GOT3 (cell line): ENCODE results near the gene MSH5.

ENCODE experiments used
- DNase-seq: peaks from one replicate; lab custom pipeline; 2025; ENCODE audit warnings: mixed read lengths; lab: John Stamatoyannopoulos, UW

Gene MSH5

DNA sequence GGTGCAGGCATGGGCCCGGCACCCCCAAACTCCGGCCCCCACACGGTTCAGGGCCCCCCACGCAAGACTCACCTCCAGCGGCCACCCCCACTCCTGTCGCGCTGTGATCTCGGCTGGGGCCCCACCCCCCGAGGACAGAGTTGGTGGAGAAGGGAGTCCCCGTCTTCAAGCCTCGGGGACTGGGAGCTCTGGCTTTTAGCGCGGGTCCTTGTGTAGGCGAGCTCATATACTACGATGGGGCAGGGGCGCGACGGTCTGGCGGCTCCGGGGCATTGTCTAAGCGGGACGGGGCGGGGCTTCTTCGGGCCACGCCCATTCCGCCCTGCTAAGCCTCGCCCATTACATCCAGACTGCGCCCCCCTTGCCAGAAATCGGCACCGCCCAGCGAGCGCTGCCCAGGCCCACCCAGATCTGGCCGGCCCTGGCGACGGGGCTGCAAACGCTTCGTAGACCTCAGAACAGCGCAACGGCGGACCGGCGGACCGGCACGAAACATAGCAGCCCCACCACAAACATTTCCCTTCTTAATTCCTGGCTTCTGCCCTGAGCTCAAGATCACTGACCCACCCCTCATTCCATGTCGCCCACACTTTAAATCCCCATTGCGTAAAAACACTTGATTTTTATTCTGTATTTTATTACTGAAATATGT is 9.7 kb upstream of the MSH5 start:
- DNase-seq, result peak; percentile 59

- DNase-seq, result no peak
Observed at GRCh38 chr6:31730631-31731086, 9.1 kb upstream of the MSH5 start.

GRCh38 chr6:31732029-31732428 is 7.8 kb upstream of the MSH5 start:
- no peak for DNase-seq

DNA sequence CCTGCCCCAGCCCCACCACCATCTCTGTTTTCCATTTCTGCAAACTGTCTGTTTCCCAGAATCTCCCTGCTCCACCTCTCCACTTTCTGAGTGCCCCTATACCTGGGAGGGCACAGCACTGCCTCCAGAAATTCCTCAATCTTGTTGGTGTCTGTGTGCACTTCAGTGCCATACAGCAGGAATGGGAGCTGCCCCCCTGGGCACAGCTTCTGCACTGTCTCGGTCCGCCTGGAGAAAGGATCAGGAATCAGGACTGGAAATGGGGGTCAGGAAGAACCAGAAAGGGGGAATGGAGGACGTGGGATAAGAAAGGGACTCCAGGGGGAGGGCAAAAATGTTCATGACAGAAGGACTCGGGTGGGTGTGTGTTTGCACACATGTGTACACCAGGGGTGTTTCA is 6.1 kb upstream of the MSH5 start:
- no peak for DNase-seq

DNA sequence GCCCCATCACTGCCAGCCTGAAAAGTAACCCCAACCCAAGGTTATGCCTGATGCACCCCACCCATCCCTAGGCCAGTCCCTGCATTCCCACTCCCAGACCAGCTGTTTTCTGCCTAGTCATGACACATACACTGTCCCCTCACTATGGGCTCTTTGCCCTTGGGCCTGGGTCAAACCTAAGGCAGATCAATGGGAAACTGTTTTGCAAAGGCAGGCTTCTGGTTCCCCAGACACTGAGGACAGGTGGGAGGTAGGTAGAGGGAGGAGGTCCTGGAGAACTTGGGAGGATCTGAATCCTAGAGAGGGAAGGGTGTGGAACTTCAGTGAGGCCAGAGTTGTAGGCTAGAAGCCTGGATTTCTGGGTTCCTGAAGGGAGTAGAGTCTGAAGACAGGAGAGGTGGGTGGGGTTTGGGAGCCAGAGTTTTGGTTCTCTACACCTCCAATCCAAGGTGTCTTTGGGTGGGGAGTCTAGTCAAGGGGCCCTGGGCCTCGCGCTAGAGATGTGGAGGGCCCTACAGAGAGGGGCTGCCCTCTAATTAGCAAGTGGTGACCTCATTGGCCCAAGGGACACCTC is 5.5 kb upstream of the MSH5 start:
- no peak for DNase-seq

GRCh38 chr6:31734821-31735406 is 4.9 kb upstream of the MSH5 start:
- no peak for DNase-seq

GRCh38 chr6:31736021-31736767 is 3.6 kb upstream of the MSH5 start, which contains the start of gene CLIC1:
CLIC1 (minus strand) TSS chr6:31736530; CDS start chr6:31736300, 230 bp downstream.
- DNase-seq, result peak; percentile 49

- no peak for DNase-seq
Observed at GRCh38 chr6:31736768-31737314, 3.0 kb upstream of the MSH5 start.

DNA sequence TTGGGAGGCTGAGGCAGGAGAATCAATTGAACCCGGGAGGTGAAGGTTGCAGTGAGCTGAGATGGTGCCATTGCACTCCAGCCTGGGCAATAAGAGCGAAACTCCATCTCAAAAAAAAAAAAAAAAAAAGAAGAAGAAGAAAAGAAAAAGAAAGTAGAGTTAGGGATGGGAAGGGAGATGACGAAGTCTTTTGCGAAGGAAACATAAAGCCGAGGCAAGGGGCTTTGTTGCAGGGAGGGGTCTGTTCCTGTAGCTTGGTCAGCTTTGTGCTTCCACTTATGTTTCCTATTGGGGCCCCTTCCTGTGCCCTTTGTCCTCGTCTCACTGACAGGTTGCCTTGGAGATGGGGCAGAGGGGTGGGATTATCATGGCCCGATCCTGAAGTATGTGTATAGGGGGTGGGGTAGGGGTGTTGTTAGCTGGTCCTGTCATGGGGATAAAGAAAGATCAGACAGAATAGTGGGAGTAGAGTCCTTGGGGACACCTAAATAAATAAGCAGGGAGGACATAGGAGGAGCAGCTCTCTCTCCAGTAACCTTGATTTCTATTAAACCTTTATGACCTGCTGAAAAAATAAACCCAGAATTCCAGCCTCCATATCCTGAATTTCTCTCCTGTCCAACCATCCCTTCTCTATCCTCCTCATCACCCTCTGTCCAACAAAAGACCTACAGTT is 2.4 kb upstream of the MSH5 start:
- DNase-seq, result no peak

DNA sequence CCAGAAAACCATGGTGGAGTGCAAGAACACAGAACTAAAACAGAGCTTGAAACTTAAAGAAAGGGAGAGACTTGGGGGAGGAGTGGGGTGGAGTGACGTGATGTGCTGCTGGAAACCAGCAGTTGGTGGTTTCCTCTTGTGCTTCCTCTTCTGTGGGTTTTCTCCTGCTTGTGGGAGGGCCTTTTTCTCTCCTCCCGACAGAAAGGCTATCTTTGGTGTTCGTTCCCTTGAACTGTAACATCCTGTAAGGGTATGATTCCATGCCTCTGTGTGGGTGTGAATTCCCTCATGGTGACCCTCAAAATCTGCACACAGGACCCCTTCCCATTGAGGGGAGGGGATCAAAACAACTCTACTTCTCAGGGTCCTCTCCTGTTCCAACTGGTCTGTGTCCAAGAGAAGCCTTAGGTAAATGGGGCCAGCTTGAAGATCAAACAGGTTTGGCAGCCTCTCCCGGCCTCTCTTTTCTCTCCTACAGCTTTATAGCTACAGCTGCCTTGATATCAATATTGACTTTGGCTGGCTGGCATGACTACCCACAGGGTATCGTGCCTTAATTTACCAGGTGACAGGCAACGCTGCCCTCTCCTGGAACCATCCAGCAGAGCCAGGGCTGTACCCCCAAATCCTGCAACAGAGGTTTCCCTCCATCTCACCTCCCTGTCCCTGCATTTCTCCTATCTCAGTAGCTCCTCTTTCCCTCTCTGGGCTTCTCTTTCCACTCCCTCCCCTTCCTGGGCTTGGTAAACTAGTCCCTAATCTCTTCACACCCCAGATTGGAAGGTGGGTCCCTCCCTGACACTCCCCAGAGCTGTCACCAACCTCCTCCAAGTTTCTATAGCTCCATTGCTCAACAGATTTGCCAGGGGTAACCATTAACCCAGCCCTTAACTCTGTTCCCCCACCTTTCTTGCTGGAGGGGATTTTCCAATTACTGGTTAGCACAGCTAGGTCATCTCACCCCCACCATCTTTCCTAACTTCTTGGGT is 1.5 kb upstream of the MSH5 start:
- DNase-seq, result no peak

DNA sequence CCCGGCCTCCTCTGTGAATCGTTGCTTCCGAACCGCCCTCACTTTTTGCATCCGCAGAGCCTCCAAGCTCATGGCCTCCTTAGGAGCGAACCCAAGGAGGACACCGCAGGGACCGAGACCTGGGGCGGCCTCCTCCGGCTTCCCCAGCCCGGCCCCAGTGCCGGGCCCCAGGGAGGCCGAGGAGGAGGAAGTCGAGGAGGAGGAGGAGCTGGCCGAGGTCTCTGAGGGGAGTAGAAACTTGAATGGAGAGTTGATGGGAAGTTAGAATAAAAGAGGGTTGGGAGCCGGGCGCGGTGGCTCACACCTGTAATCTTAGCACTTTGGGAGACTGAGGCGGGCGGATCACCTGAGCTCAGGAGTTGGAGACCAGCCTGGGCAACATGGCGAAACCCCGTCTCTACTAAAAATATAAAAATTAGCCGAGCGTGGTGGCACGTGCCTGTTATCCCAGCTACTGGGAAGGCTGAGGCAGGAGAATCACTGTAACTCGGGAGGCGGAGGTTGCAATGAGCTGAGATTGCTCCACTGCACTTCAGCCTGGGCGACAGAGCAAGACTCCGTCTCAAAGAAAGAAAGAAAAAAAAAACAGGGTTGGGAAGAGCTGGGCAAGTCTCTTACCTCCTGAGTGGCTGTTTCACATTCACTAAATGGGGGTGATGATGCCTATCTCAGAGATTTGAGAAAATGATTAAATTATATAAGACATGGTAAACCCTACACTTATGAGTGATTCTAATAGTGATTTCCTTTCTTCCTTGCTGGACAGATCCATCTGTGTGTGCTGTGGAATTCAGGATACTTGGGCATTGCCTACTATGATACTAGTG is 805 bp downstream of the MSH5 start:
- no peak for DNase-seq

DNA sequence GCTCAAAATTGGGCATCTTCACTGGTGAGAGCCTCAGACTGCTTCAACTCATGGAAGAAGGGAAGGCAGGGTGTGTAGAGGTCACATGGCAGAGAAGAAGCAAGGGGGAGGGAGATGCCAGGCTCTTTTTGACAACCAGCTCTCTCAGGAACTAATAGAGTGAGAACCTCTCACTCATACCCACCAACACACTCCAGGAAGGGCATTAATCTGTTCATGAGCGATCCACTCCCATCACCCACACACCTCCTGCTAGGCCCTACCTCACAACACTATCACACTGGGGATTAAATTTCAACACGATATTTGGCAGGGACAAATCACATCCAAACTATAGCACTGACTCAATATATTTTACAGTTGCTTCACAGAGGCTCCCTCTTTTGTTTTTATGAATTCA is 2.0 kb downstream of the MSH5 start:
- DNase-seq, result no peak

DNA sequence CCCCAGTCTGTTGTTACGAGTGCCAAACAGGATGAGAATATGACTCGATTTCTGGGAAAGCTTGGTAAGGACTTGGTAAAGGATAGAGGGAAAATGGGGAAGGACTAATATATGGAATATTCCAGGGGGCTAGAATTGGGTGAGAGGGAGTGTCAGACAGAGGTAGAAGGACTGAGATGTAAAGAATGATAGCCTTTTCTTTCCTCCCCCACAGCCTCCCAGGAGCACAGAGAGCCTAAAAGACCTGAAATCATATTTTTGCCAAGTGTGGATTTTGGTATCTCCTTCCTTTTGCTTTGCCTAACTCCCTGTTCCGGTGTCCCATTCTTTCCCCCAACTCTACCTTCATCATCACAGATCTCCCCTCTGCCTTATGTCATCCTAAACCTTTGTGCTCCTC is 3.1 kb downstream of the MSH5 start:
- no peak for DNase-seq

DNA sequence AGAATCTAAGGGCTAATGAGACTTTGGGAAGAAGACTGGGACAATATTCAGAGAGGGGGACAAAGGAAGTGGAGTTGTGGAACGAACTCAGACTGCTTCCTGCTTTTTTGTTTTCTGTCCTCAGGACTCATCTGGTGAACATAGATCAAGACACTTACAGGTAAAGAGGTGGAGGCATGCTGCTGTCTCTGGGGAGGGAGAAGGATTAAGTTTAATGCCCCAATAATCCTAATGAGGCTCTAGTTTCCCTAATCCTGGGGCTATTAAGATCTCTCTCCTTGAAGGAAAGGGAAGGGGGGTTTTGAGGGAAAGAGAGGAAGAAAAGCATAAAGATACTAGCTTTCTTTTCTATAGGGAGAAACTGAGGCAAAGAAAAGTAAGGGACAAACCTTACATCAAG is 4.6 kb downstream of the MSH5 start:
- DNase-seq, result no peak

DNA sequence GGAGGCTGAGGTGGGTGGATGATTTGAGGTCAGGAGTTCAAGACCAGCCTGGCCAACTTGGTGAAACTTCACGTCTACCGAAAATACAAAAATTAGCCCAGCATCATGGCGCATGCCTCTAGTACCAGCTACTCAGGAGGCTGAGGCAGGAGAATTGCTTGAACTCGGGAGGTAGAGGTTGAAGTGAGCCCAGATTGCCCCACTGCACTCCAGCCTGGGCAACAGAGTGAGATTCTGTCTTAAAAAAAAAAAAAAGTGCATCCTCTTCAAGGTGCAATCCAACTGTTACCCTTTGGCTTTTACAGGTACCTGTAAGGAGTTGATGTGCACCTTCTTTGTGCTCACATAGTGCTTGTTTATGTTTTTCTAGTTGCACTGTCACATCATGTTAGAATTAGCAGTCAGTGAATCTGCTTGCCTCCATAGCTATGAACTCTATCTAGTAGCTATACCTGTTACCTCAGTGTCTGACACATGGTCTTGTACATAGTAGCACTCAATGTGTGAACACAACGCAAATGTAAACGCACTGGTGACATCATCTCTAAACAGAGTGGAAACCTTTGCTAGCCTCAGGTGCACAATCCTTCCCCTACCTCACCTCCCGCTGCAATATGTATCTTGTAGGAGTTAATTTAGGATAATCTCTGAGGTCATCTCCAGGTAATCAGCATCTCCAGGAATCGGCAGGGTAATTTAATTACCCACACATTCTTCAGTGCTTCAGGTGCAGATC is 9.7 kb downstream of the MSH5 start:
- no peak for DNase-seq

DNA sequence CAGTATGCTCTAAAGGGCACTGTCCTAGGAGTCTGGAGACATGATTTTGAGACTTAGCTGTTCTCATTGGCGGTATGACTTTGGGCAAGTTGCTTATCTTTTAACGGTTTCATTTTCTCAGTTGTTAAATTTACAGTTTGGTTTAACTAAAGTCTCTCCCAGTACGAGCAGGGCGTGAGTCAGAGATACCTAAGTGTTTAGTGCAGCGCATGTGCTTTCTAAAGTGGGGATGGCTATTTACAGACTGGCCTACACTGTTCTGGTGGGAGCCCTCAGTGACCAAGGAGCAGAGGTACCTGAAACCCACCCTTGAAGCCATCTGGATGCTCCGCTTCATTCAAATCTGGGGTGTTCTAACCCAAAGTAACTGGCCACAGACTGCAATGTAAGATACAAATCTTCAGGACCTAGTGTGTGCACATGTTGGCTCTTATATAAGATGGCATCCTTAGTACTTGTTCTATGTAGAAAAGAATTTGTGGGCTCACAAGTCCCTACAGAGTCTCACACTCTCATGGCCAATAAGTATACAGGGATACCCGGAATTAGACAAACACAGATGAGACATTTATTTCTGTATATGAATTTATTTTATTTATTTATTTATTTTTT is 10.7 kb downstream of the MSH5 start:
- DNase-seq, result no peak

DNA sequence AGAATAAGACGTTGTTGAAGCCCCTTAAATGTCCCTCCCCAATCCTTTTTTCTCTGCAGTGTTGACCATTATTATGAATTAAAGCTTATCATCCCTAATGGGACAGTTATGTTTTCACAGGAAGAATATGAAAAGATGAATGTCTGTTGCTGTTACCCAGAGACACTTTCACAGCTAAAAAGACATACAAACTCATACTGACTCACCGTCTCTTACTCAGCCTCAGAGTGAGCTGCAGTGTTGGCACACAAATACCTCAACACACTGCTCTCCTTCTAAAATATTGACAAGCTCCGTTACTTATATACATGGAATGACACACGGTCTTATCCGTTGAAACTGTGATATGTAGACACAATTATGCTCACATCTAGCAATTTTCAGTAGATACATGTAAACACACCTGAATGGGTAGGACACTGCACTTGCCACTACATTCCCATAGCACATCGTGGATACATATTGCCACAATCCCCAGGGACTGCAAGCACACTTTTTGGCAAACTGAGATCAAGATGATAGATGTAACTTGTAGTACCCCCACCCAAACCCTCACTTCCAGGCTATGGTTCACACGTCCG is 13.0 kb downstream of the MSH5 start:
- no peak for DNase-seq

GRCh38 chr6:31758281-31758680 is 18.5 kb downstream of the MSH5 start:
- no peak for DNase-seq
